8988T (cell line): ENCODE results near the gene NOX4.

ENCODE experiments used
- DNase-seq: peaks from one replicate; pipeline ENCODE4 v3.0.0; 2011

The NOX4 gene

GRCh38 chr11:89490981-89491690, at the start of gene NOX4:
TSS of gene NOX4 (minus strand) at chr11:89491375. CDS start at chr11:89491246, 129 bp downstream.
- no peak for DNase-seq

- DNase-seq = no peak
Observed at GRCh38 chr11:89540826-89541225, 49.7 kb upstream of the NOX4 start.

DNA sequence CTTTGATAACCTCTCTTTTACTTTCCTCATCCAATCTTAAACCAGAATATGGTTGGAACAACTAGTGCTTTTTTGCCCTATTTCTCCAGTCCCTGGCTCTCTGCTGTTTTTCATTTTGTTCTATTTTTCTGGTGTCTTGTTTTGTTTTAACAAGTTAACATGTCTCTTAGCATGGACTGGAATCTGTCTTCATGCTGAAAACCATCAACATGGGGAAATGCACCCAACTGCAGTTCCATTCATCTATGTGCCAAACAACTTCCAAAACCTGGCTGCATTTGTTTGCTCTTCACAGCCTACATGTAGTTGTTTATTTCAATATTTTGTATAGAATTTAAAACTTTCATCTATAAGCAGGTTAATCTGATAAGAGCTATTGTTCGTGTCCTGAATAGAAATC, 46.8 kb upstream of the NOX4 start:
- no peak for DNase-seq

- no peak for DNase-seq
Observed at GRCh38 chr11:89536926-89537325, 45.8 kb upstream of the NOX4 start.

GRCh38 chr11:89535221-89535620, 44.0 kb upstream of the NOX4 start:
- DNase-seq = no peak

DNA sequence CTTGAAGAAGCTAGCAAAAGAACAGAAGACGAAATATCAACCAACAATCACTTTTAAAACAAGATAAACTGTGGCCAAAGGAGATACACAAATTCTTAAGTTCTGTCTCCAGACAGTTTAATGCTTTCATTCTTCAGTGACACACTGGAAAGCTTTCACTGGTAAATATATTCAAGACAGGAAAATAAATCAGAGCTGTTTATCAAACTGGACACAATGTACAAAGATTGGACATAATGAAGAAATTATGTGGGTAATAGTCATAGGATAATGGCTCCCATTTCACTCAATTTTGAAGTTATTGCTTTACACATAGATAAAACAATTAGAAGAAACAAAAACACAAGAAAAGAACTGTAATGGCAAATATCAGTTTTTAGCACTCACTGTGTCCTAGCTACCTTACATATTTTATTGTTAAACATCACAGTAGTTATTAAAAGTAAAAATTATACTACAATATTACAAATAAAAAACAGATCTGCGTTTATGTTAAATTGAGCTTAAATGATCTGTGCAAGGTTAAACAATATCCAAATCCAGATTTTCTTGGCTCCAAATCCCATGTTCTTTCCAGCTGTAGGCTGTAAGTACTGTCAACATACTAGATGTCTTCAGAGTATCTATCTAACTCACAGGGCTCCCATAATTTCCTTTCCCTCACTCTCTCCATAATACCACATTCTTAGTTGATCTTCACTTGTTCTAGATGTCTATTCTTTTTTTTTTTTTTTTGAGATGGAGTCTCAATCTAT, 38.6 kb upstream of the NOX4 start:
- DNase-seq = no peak

DNA sequence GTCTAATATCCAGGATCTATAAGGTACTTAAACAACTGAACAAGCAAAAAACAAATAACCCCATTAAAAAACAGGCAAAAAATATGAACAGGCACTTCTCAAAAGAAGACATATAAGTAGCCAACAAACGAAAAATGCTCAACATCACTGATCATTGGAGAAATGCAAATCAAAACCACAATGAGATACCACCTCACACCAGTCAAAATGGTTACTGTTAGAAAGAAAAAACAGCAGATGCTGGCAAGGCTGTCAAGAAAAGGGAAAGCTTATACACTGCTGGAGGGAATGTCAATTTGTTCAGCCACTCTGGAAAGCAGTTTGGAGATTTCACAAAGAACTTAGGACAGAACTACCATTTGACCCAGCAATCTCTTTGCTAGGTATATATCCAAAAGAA, 30.6 kb upstream of the NOX4 start:
- no peak for DNase-seq

GRCh38 chr11:89521294-89521693, 30.1 kb upstream of the NOX4 start:
- no peak for DNase-seq

- no peak for DNase-seq
Observed at GRCh38 chr11:89516496-89516895, 25.3 kb upstream of the NOX4 start.

GRCh38 chr11:89508544-89508943, 17.4 kb upstream of the NOX4 start:
- no peak for DNase-seq

GRCh38 chr11:89504270-89504669, 13.1 kb upstream of the NOX4 start:
- DNase-seq = no peak

GRCh38 chr11:89503422-89503821, 12.2 kb upstream of the NOX4 start:
- DNase-seq = no peak

- DNase-seq = no peak
Observed at GRCh38 chr11:89502301-89502700, 11.1 kb upstream of the NOX4 start.

GRCh38 chr11:89500336-89500735, 9.2 kb upstream of the NOX4 start:
- DNase-seq = no peak

- no peak for DNase-seq
Observed at GRCh38 chr11:89498845-89499448, 7.8 kb upstream of the NOX4 start.

GRCh38 chr11:89495951-89496350, 4.8 kb upstream of the NOX4 start:
- no peak for DNase-seq

DNA sequence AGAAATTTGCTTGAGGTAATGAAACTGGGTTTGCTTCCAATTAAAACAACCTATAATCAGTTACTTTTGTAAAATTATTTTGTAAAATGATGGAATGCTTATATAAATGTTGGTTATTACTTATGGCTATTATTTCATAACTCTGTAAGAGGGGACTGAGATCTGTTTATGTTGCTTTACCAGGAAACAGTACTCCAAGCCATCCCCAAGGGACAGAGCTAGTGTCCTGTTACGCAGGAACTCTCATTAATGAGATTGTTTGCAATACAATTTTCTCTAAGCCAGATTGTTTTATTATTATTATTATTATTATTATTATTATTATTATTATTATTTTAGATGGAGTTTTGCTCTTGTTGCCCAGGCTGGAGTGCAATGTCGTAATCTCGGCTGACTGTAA, 2.3 kb upstream of the NOX4 start:
- DNase-seq = no peak

DNA sequence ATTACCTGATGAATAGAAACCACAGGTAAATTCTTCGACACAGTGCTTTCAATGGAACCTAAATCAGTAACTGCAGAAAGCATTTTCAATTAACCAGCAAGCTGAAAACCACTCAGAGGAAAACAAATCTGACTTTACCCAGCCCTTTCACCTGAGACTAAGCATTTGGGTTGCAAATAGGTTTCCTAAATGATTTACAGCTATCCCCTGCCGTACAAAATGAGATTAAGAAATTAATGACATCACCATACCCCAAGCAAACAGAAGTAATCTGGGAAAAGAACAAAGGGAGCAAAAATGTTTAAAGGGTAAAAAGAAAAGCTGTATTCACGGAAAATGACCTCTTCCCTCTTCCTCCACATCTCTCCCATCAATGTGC, 584 bp downstream of the NOX4 start:
- DNase-seq = no peak

DNA sequence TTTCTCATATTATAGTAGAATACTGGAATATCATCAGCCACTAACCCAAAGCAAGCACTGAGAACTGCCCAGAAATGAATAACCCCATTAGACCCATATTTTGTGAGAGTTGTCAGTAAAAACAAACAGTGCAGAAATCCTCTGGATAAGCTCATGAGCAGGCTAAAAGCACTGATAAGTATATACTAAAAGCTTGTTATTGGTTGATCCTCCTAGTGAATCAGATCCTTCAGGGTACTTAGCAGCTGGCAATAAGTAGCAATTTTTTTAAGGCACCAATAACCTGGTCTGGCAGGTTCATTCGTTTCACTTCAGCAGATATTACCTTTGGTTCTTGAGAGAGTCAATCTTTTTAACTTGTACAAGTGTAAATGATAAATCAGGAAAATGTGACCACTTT, 1.2 kb downstream of the NOX4 start:
- no peak for DNase-seq

- DNase-seq = no peak
Observed at GRCh38 chr11:89487016-89487415, 4.2 kb downstream of the NOX4 start.

DNA sequence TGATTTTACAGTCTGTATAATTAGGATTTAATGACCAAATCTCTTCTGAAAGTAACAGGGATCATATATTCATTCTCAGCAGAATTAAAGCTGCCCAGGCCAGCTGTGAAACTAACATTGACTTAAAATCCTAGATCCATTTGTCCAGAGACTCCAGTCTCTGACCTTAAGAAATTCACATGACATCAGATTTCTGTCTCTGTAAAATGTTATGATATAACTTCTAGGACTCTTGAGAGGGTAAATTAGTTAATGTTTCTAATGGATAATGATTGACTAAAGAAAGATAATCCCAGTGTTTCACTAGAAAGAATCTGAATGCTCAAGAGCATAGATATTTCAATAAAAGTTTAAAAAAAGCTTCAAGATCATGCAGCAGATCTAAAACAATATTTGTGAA, 6.3 kb downstream of the NOX4 start:
- DNase-seq = no peak

- DNase-seq = no peak
Observed at GRCh38 chr11:89477175-89477574, 14.0 kb downstream of the NOX4 start.

- DNase-seq = no peak
Observed at GRCh38 chr11:89463266-89463780, 27.9 kb downstream of the NOX4 start.

DNA sequence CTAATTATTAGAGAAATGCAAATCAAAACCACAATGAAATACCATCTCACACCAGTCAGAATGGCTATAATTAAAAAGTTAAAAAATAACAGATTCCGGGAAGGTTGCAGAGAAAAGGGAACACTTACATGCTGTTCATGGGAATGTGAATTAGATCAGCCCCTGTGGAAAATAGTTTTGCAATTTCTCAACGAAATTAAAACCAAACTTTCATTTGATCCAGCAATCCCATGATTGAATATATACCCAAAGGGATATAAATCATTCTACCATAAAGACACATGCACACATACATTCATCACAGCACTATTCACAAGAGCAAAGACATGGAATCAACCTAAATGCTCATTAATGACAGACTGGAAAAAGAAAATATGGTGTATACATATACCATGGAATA, 32.5 kb downstream of the NOX4 start:
- DNase-seq = no peak
